Transverse colon (tissue), 4 donors: ENCODE measurements around the gene LMLN. TPM values are rescaled to one million over a fixed set of nuclear protein-coding genes. Genes with fewer than 3 reads are reported as not detected.

Experiments
- DNase-seq: peaks from one replicate; pipeline ENCODE4 v3.0.0-alpha.2; 2019
- H3K27ac ChIP-seq, 4 donors: fragments of 200-600 bp; sonication (generic); 2 replicates each; pipeline ENCODE4 v1.5.1; 2016 to 2018; ENCODE audit warnings: inconsistent platforms in 4 of 4
- H3K27me3 ChIP-seq: fragments of 200-600 bp; sonication (generic); 2 replicates; pipeline ENCODE4 v1.5.1; 2017; ENCODE audit warnings: inconsistent platforms
- H3K36me3 ChIP-seq, 4 donors: fragments of 200-600 bp; sonication (generic); 2 replicates each; pipeline ENCODE4 v1.5.1; 2017 to 2019; ENCODE audit warnings: inconsistent platforms in 4 of 4
- H3K4me1 ChIP-seq, 4 donors: fragments of 200-600 bp; sonication (generic); 2 replicates each; pipeline ENCODE4 v1.5.1; 2017 to 2020; ENCODE audit warnings: inconsistent platforms in 4 of 4
- H3K4me3 ChIP-seq, 4 donors: fragments of 200-600 bp; sonication (generic); 1 replicate in 1 of 4; 2 replicates in 3 of 4; pipeline versions ENCODE4 v1.5.1 to v1.6.1; 2017 to 2019; ENCODE audit warnings: inconsistent platforms in 4 of 4
- H3K9me3 ChIP-seq, 2 donors: fragments of 200-600 bp; sonication (generic); 2 replicates each; pipeline ENCODE4 v1.5.1; 2017 to 2019; ENCODE audit warnings: inconsistent platforms in 2 of 2
- CTCF ChIP-seq, 5 experiments: fragments of 200-600 bp in 3 of 5; fragments of 450-650 bp in 2 of 5; sonication (generic) in 3 of 5; IDR thresholded peaks; 1 replicate in 2 of 5; 2 replicates in 3 of 5; pipeline ENCODE4 v1.5.1; 2016 to 2017; ENCODE audit warnings: antibody characterized with exemption in 5 of 5, inconsistent platforms in 3 of 5, mild to moderate bottlenecking in 2 of 5, moderate library complexity in 1 of 5
- EP300 ChIP-seq: sonication (generic); formaldehyde crosslinking; IDR thresholded peaks from one replicate; pipeline ENCODE4 v1.6.1; 2017; ENCODE audit warnings: antibody characterized with exemption, low read depth
- POLR2A ChIP-seq: fragments of 450-650 bp; IDR thresholded peaks from one replicate; pipeline ENCODE4 v1.6.1; 2016; ENCODE audit warnings: antibody characterized with exemption, mild to moderate bottlenecking, moderate library complexity
- POLR2AphosphoS5 ChIP-seq, 3 donors: sonication (generic); formaldehyde crosslinking; IDR thresholded peaks; one replicate each; pipeline ENCODE4 v1.6.1; 2016; ENCODE audit warnings: antibody characterized with exemption in 3 of 3
- WGBS, 2 donors: methylation state at CpG; one replicate each; pipeline ENCODE4 v1.1.5; 2018; ENCODE audit warnings: low coverage in 1 of 2; 5-methylcytosine and 5-hydroxymethylcytosine counted together
- in situ Hi-C, 4 donors: fragments of 200-750 bp; cut with MboI; loops; one replicate each; pipeline versions ENCODE4 v1.15.0 to v1.15.1; 2017; ENCODE audit warnings: low sequenced_read_pairs in 3 of 4, low pct_ligation_motif_present in 1 of 4, low pct_unique_long_range_greater_than_20kb in 1 of 4
- intact Hi-C: fragments of 100-400 bp; cut with DNase I; formaldehyde crosslinking; loops from one replicate; pipeline ENCODE4 v1.15.1; 2023; ENCODE audit warnings: low total_unique reads
- total RNA-seq, 4 donors: library from RNA; depleted of rRNA; stranded (reverse); fragments of >200 nt; gene quantifications; one replicate each; pipeline ENCODE4 v1.1.0, GENCODE V29; 2016

LMLN gene
- total RNA-seq, 4 donors from 2014 or later: 1.00 to 11.2 (median 6.4) TPM

- no peak for DNase-seq
- no peak overlapping the region for H3K27ac ChIP-seq
- peaks cover 0 to 4% (median 0%) of the 10 kb centered on the region in 4 donors for H3K4me1 ChIP-seq
- intact Hi-C loops: no loop called here
- no peaks in the 10 kb centered on the region for H3K36me3 ChIP-seq
- no peak overlapping the region for H3K4me3 ChIP-seq
- in situ Hi-C loops: no loop called here
- no peaks in the 10 kb centered on the region for H3K9me3 ChIP-seq
- peaks cover 24% of the 10 kb centered on the region for H3K27me3 ChIP-seq
- TF ChIP-seq EP300 (no peak), POLR2AphosphoS5 (IDR thresholded peaks at IDR 0.05) (peak in 2 of 3 donors; percentile 45 to 68)
- WGBS, 2 donors: 58% methylated on average over 2 of the region's 2 CpGs
These were observed 107.4 kb downstream of the LMLN start for GRCh38 chr3:198067416-198067815.

- Histone ChIP-seq H3K9me3 (no peaks in the 10 kb centered on the region), H3K27ac (no peak overlapping the region), H3K36me3 (no peaks in the 10 kb centered on the region), H3K27me3 (peaks cover 46% of the 10 kb centered on the region), H3K4me3 (no peak overlapping the region), H3K4me1 (peaks cover 0 to 4% (median 0%) of the 10 kb centered on the region in 4 donors)
- TF ChIP-seq POLR2A (no peak), CTCF (IDR thresholded peaks at IDR 0.05) (no peak), EP300 (no peak), POLR2AphosphoS5 (IDR thresholded peaks at IDR 0.05) (no peak)
- intact Hi-C loops: no loop called here
- 53 to 71% methylated on average over 5 of the region's 5 CpGs for WGBS, 2 donors
- no peak for DNase-seq
- in situ Hi-C loops: no loop called here
These were observed 110.9 kb downstream of the LMLN start for GRCh38 chr3:198070871-198071270.

GRCh38 chr3:198071602-198072287 is 111.7 kb downstream of the LMLN start:
- Histone ChIP-seq H3K4me3 (no peak overlapping the region), H3K36me3 (no peaks in the 10 kb centered on the region), H3K27me3 (peaks cover 53% of the 10 kb centered on the region), H3K27ac (no peak overlapping the region), H3K9me3 (no peaks in the 10 kb centered on the region), H3K4me1 (peaks cover 0 to 4% (median 0%) of the 10 kb centered on the region in 4 donors)
- intact Hi-C loops: no loop called here
- in situ Hi-C loops: no loop called here
- DNase-seq: no peak
- TF ChIP-seq EP300 (no peak), POLR2AphosphoS5 (IDR thresholded peaks at IDR 0.05) (no peak), CTCF (IDR thresholded peaks at IDR 0.05) (no peak), POLR2A (no peak)
- WGBS, 2 donors: 50 to 54% methylated on average over 4 of the region's 4 CpGs

GRCh38 chr3:198076722-198077308 is 116.8 kb downstream of the LMLN start:
- H3K27ac ChIP-seq: no peak overlapping the region
- TF ChIP-seq EP300 (no peak), POLR2AphosphoS5 (IDR thresholded peaks at IDR 0.05) (no peak)
- H3K4me3 ChIP-seq: no peak overlapping the region
- intact Hi-C loops (no loop called here), in situ Hi-C loops (no loop called here)
- H3K36me3 ChIP-seq: no peaks in the 10 kb centered on the region
- DNase-seq: no peak
- no peaks in the 10 kb centered on the region for H3K9me3 ChIP-seq
- H3K27me3 ChIP-seq: peaks cover 95% of the 10 kb centered on the region
- H3K4me1 ChIP-seq: peaks cover 10 to 17% (median 16%) of the 10 kb centered on the region in 4 donors
- WGBS, 2 donors: 30 to 34% methylated on average over 5 to 8 of the region's 8 CpGs

GRCh38 chr3:198079771-198080520 is 119.9 kb downstream of the LMLN start:
- Histone ChIP-seq H3K9me3 (no peaks in the 10 kb centered on the region), H3K27me3 (peaks cover 94% of the 10 kb centered on the region), H3K4me3 (peak overlapping the region in 3 of 4 donors; percentile 26 to 48 (median 37)), H3K36me3 (no peaks in the 10 kb centered on the region), H3K4me1 (peaks cover 10 to 17% (median 16%) of the 10 kb centered on the region in 4 donors), H3K27ac (no peak overlapping the region)
- DNase-seq: peak; percentile 9
- intact Hi-C loops: no loop called here
- TF ChIP-seq POLR2A: no peak
- TF ChIP-seq CTCF (IDR thresholded peaks at IDR 0.05): no peak
- TF ChIP-seq POLR2AphosphoS5 (IDR thresholded peaks at IDR 0.05): no peak
- TF ChIP-seq EP300: no peak
- WGBS, 2 donors: 13 to 48% methylated on average over 4 to 29 of the region's 47 CpGs
- in situ Hi-C loops: no loop called here
